LNCaP clone FGC (cell line): ENCODE data around the gene COL4A2.

Experiments used
- DNase-seq: peaks from one replicate; pipeline ENCODE4 v3.0.0-alpha.2; 2011; ENCODE audit warnings: low read depth
- H3K4me3 ChIP-seq: 2 replicates; pipeline ENCODE4 v1.5.1; 2011; ENCODE audit warnings: mild to moderate bottlenecking, low read depth, low read length, control low read depth
- CTCF ChIP-seq: IDR thresholded peaks from 2 replicates; pipeline ENCODE4 v1.5.1; 2012; ENCODE audit warnings: mild to moderate bottlenecking; ENCODE audit not compliant: control insufficient read depth, insufficient read depth; ENCODE audit errors: extremely low read depth

COL4A2 gene

GRCh38 chr13:110498327-110498726, 191.2 kb downstream of the COL4A2 start:
- no peak overlapping the region for H3K4me3 ChIP-seq
- no peak for TF ChIP-seq CTCF
- DNase-seq, result no peak

GRCh38 chr13:110498765-110499164, 191.7 kb downstream of the COL4A2 start:
- no peak overlapping the region for H3K4me3 ChIP-seq
- DNase-seq, result no peak
- no peak for TF ChIP-seq CTCF

GRCh38 chr13:110499621-110500281, 192.7 kb downstream of the COL4A2 start:
- no peak for TF ChIP-seq CTCF
- no peak for DNase-seq
- H3K4me3 ChIP-seq, result no peak overlapping the region

- TF ChIP-seq CTCF, result no peak
- H3K4me3 ChIP-seq, result no peak overlapping the region
- no peak for DNase-seq
Observed at GRCh38 chr13:110500341-110500740, 193.3 kb downstream of the COL4A2 start.

- no peak for DNase-seq
- no peak overlapping the region for H3K4me3 ChIP-seq
- no peak for TF ChIP-seq CTCF
Observed at GRCh38 chr13:110501188-110501587, 194.1 kb downstream of the COL4A2 start.

GRCh38 chr13:110503037-110503901, 196.2 kb downstream of the COL4A2 start:
- DNase-seq, result no peak
- no peak overlapping the region for H3K4me3 ChIP-seq
- TF ChIP-seq CTCF, result no peak
